RCC 7860 (cell line): Measurements from ENCODE around the gene PCDH1.
"Not testable (repeated sequence)": the region's sequence is repeated elsewhere in the genome, so short reads cannot be mapped to it uniquely, and the experiment has no call there.

Source experiments
- DNase-seq: peaks from one replicate; pipeline ENCODE4 v3.0.0-alpha.2; 2015; ENCODE audit warnings: low spot score
- FAIRE-seq: peaks from 2 replicates; lab custom pipeline; 2012; peaks lifted over from hg19 to GRCh38; lab: Jason Lieb, UNC

The PCDH1 gene

GRCh38 chr5:141840280-141840812, 37.9 kb downstream of the PCDH1 start:
- DNase-seq (no peak), FAIRE-seq (no peak)

- no peak for FAIRE-seq
- DNase-seq: no peak
These were observed 39.1 kb downstream of the PCDH1 start for GRCh38 chr5:141839015-141839513.

GRCh38 chr5:141838326-141839014, 39.7 kb downstream of the PCDH1 start:
- DNase-seq: no peak

GRCh38 chr5:141835928-141836670, 42.1 kb downstream of the PCDH1 start:
- DNase-seq (no peak), FAIRE-seq (no peak)

More at GRCh38 chr5:141838326-141839014, 39.7 kb downstream of the PCDH1 start:
- FAIRE-seq: no peak

- FAIRE-seq: no peak
These were observed 43.9 kb downstream of the PCDH1 start for GRCh38 chr5:141834331-141834730.

GRCh38 chr5:141832131-141832530, 46.1 kb downstream of the PCDH1 start:
- no peak for DNase-seq
- no peak for FAIRE-seq

More at GRCh38 chr5:141834331-141834730, 43.9 kb downstream of the PCDH1 start:
- no peak for DNase-seq

GRCh38 chr5:141828162-141828561, 50.0 kb downstream of the PCDH1 start:
- no peak for DNase-seq
- FAIRE-seq: no peak

GRCh38 chr5:141826674-141827073, 51.5 kb downstream of the PCDH1 start:
- no peak for FAIRE-seq
- no peak for DNase-seq

- FAIRE-seq (no peak), DNase-seq (peak; percentile 16)
These were observed 52.2 kb downstream of the PCDH1 start for GRCh38 chr5:141825791-141826560.

- DNase-seq (no peak), FAIRE-seq (no peak)
These were observed 53.0 kb downstream of the PCDH1 start for GRCh38 chr5:141825241-141825671.

GRCh38 chr5:141824717-141825116, 53.5 kb downstream of the PCDH1 start:
- DNase-seq (no peak), FAIRE-seq (no peak)

- no peak for FAIRE-seq
- DNase-seq: no peak
These were observed 55.2 kb downstream of the PCDH1 start for GRCh38 chr5:141823056-141823455.

GRCh38 chr5:141822144-141822543, 56.1 kb downstream of the PCDH1 start:
- FAIRE-seq: no peak
- no peak for DNase-seq

- FAIRE-seq: no peak
These were observed 56.7 kb downstream of the PCDH1 start for GRCh38 chr5:141821430-141821925.

GRCh38 chr5:141820686-141821085, 57.5 kb downstream of the PCDH1 start:
- DNase-seq, FAIRE-seq: not testable (repeated sequence)

More at GRCh38 chr5:141821430-141821925, 56.7 kb downstream of the PCDH1 start:
- DNase-seq: no peak

GRCh38 chr5:141817631-141818030, 60.6 kb downstream of the PCDH1 start:
- no peak for DNase-seq
- FAIRE-seq: no peak

- no peak for FAIRE-seq
- DNase-seq: no peak
These were observed 61.4 kb downstream of the PCDH1 start for GRCh38 chr5:141816598-141817399.

GRCh38 chr5:141815796-141816180, 62.4 kb downstream of the PCDH1 start:
- FAIRE-seq (no peak), DNase-seq (no peak)

- DNase-seq (no peak), FAIRE-seq (no peak)
These were observed 63.0 kb downstream of the PCDH1 start for GRCh38 chr5:141815051-141815795.
